A673 (cell line): ENCODE results near the gene PAQR5.

Source experiments
- CTCF ChIP-seq: fragments of 300-800, 200-600 bp; sonication (generic); conservative IDR thresholded peaks from 2 replicates; pipeline ENCODE4 v1.5.1; 2017; ENCODE audit warnings: low read depth, mild to moderate bottlenecking, antibody characterized with exemption, low read length, moderate library complexity, mixed read lengths
- EZH2 ChIP-seq: fragments of 200-600 bp; sonication (generic); IDR thresholded peaks from 2 replicates; pipeline ENCODE4 v1.6.1; 2017; ENCODE audit warnings: borderline replicate concordance, low read depth, mild to moderate bottlenecking, mixed read lengths, antibody characterized with exemption, low read length; ENCODE audit not compliant: poor library complexity, severe bottlenecking

- TF ChIP-seq CTCF, result no peak
- no peak for TF ChIP-seq EZH2
Observed at GRCh38 chr15:69323893-69324430, 25.2 kb downstream of the PAQR5 start.
